GM12865 (cell line): ENCODE results near the gene PRPF6.
A peak's percentile ranks its signal among the peaks of the same experiment; 100 is the strongest.

Experiments used
- DNase-seq: peaks from one replicate; pipeline ENCODE4 v3.0.0; 2010; ENCODE audit warnings: low read depth
- H3K4me3 ChIP-seq: 2 replicates; pipeline ENCODE4 v1.5.1; 2011; ENCODE audit warnings: mild to moderate bottlenecking, low read depth, low read length, control low read depth
- TF ChIP-seq, protein P1 (sequence below): IDR thresholded peaks from 2 replicates; pipeline ENCODE4 v1.5.1; 2011; ENCODE audit warnings: low read length, control low read depth, low read depth, inconsistent platforms; ENCODE audit not compliant: insufficient read depth; ENCODE audit errors: missing control alignments

The PRPF6 gene

GRCh38 chr20:63980806-63981728 is at the start of gene PRPF6:
Gene PRPF6, plus strand, starts transcription at chr20:63981132. Its CDS starts 114 bp downstream, at chr20:63981246.
- DNase-seq: peak; percentile 99
- TF ChIP-seq, protein P1, sequence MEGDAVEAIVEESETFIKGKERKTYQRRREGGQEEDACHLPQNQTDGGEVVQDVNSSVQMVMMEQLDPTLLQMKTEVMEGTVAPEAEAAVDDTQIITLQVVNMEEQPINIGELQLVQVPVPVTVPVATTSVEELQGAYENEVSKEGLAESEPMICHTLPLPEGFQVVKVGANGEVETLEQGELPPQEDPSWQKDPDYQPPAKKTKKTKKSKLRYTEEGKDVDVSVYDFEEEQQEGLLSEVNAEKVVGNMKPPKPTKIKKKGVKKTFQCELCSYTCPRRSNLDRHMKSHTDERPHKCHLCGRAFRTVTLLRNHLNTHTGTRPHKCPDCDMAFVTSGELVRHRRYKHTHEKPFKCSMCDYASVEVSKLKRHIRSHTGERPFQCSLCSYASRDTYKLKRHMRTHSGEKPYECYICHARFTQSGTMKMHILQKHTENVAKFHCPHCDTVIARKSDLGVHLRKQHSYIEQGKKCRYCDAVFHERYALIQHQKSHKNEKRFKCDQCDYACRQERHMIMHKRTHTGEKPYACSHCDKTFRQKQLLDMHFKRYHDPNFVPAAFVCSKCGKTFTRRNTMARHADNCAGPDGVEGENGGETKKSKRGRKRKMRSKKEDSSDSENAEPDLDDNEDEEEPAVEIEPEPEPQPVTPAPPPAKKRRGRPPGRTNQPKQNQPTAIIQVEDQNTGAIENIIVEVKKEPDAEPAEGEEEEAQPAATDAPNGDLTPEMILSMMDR: peak; percentile 92
- H3K4me3 ChIP-seq: peak within 1 kb of the TSS; percentile 93

GRCh38 chr20:63931735-63932134 is 49.2 kb upstream of the PRPF6 start:
- TF ChIP-seq, protein P1: no peak
- no peak for DNase-seq
- H3K4me3 ChIP-seq: no peak overlapping the region

GRCh38 chr20:63932606-63933160 is 48.2 kb upstream of the PRPF6 start:
- TF ChIP-seq, protein P1: no peak
- DNase-seq: no peak
- H3K4me3 ChIP-seq: no peak overlapping the region

DNA sequence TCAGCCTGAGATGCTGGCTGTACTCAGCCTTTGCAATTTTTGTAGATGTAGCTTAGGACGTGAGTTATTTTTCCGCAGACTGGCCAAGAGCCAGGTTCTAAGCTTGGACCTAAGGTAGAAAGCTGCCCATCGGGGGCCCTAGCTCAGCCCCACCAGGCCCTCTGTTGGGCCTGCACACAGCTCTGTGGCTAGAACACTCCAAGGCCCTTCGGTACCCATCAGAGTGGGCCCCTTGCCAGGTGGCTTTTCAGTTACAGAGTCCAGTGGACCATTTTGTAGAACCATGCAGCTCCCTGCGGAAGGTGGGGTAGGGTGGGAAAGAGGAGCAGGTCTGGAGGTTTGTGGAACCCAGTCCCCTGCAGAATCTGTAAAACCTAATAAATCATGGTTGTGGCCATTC is 47.3 kb upstream of the PRPF6 start:
- no peak for DNase-seq
- no peak overlapping the region for H3K4me3 ChIP-seq
- TF ChIP-seq, protein P1: no peak

GRCh38 chr20:63934271-63935068 is 46.5 kb upstream of the PRPF6 start:
- DNase-seq: no peak
- no peak overlapping the region for H3K4me3 ChIP-seq
- TF ChIP-seq, protein P1: peak; percentile 11

- no peak overlapping the region for H3K4me3 ChIP-seq
- DNase-seq: no peak
- TF ChIP-seq, protein P1: no peak
These were observed 45.5 kb upstream of the PRPF6 start for GRCh38 chr20:63935447-63935846.
